Ishikawa (cell line): ENCODE measurements around the gene AP2M1.

Experiments
- CEBPB ChIP-seq: IDR thresholded peaks from 2 replicates; pipeline ENCODE4 v1.6.1; 2012
- CREB1 ChIP-seq: IDR thresholded peaks from 2 replicates; pipeline ENCODE4 v1.6.1; 2012; ENCODE audit warnings: low read depth
- EGR1 ChIP-seq: IDR thresholded peaks from 2 replicates; pipeline ENCODE4 v1.6.1; 2012
- EP300 ChIP-seq: IDR thresholded peaks from 2 replicates; pipeline ENCODE4 v1.6.1; 2012; ENCODE audit warnings: borderline replicate concordance
- FOXM1 ChIP-seq: IDR thresholded peaks from 2 replicates; pipeline ENCODE4 v1.6.1; 2012; ENCODE audit warnings: low read depth, borderline replicate concordance
- MAX ChIP-seq: IDR thresholded peaks from 2 replicates; pipeline ENCODE4 v1.6.1; 2012
- NFIC ChIP-seq: IDR thresholded peaks from 2 replicates; pipeline ENCODE4 v1.6.1; 2012
- RAD21 ChIP-seq: IDR thresholded peaks from 2 replicates; pipeline ENCODE4 v1.6.1; 2012; ENCODE audit warnings: low read depth
- REST ChIP-seq: IDR thresholded peaks from 2 replicates; pipeline ENCODE4 v1.6.1; 2012; ENCODE audit warnings: low read depth, mild to moderate bottlenecking
- TAF1 ChIP-seq: IDR thresholded peaks from 2 replicates; pipeline ENCODE4 v1.6.1; 2012; ENCODE audit warnings: low read depth, mild to moderate bottlenecking
- TCF12 ChIP-seq: IDR thresholded peaks from 2 replicates; pipeline ENCODE4 v1.6.1; 2012; ENCODE audit warnings: low read depth
- TEAD4 ChIP-seq: IDR thresholded peaks from 2 replicates; pipeline ENCODE4 v1.6.1; 2012
- USF1 ChIP-seq: IDR thresholded peaks from 2 replicates; pipeline ENCODE4 v1.6.1; 2012
- YY1 ChIP-seq: IDR thresholded peaks from 2 replicates; pipeline ENCODE4 v1.6.1; 2012; ENCODE audit warnings: low read depth
- ZBTB7A ChIP-seq: IDR thresholded peaks from 2 replicates; pipeline ENCODE4 v1.6.1; 2012; ENCODE audit warnings: low read depth

The AP2M1 gene

GRCh38 chr3:184134746-184135148, 39.9 kb upstream of the AP2M1 start:
- no peak for TF ChIP-seq NFIC
- TF ChIP-seq CREB1: no peak

- peak; percentile 60 for TF ChIP-seq TEAD4
- TF ChIP-seq CEBPB: no peak
- TF ChIP-seq REST: no peak
- TF ChIP-seq FOXM1: no peak
- peak; percentile 54; the same call in 1 of the 2 replicates for TF ChIP-seq EGR1
- TF ChIP-seq EP300: peak; percentile 48; the same call in 1 of the 2 replicates
- no peak; the same call in 1 of the 2 replicates for TF ChIP-seq CREB1
- peak; percentile 97 for TF ChIP-seq TAF1
- TF ChIP-seq ZBTB7A: 0 out of 2 replicates have a peak, but pooled peaks have one; percentile 3
- peak; percentile 39 for TF ChIP-seq USF1
- TF ChIP-seq RAD21: no peak
- TF ChIP-seq MAX: peak; percentile 81
- TF ChIP-seq YY1: peak; percentile 98
- TF ChIP-seq NFIC: no peak
- TF ChIP-seq TCF12: no peak; the same call in none of the 2 replicates
Observed at GRCh38 chr3:184135149-184135910, 39.3 kb upstream of the AP2M1 start, which contains the start of gene EIF2B5. Gene EIF2B5, plus strand, starts transcription at chr3:184135358. Its CDS starts 28 bp downstream, at chr3:184135386.

- TF ChIP-seq CEBPB (no peak), FOXM1 (no peak), EP300 (no peak), TEAD4 (no peak), ZBTB7A (no peak), NFIC (no peak), MAX (no peak), YY1 (no peak), TCF12 (no peak)
Observed at GRCh38 chr3:184135911-184136260, 38.8 kb upstream of the AP2M1 start.

GRCh38 chr3:184140436-184140835, 34.2 kb upstream of the AP2M1 start:
- TF ChIP-seq NFIC: no peak
- TF ChIP-seq TEAD4: no peak
- TF ChIP-seq EP300: no peak
- no peak for TF ChIP-seq CEBPB
- TF ChIP-seq USF1: no peak
- no peak for TF ChIP-seq FOXM1
- no peak for TF ChIP-seq ZBTB7A
- TF ChIP-seq REST: no peak
- no peak for TF ChIP-seq RAD21
- TF ChIP-seq EGR1: no peak
- TF ChIP-seq CREB1: no peak
- no peak for TF ChIP-seq TAF1
- TF ChIP-seq MAX: no peak
- TF ChIP-seq TCF12: no peak

- no peak for TF ChIP-seq CEBPB
- TF ChIP-seq EGR1: no peak
- TF ChIP-seq ZBTB7A: no peak
- no peak for TF ChIP-seq FOXM1
- TF ChIP-seq USF1: no peak
- TF ChIP-seq TEAD4: no peak
- no peak for TF ChIP-seq RAD21
- TF ChIP-seq YY1: no peak
- no peak for TF ChIP-seq CREB1
- no peak for TF ChIP-seq EP300
- no peak for TF ChIP-seq NFIC
- no peak for TF ChIP-seq TCF12
Observed at GRCh38 chr3:184142199-184142598, 32.5 kb upstream of the AP2M1 start.
